Astrocyte of the cerebellum (primary cell): ENCODE results near the gene FUT3.

Experiments used
- DNase-seq: peaks from one replicate; pipeline ENCODE4 v3.0.0-alpha.2; 2011; ENCODE audit warnings: low read depth
- H3K4me3 ChIP-seq: 2 replicates; pipeline ENCODE4 v1.5.1; 2011; ENCODE audit warnings: mild to moderate bottlenecking, low read depth, low read length, moderate library complexity
- CTCF ChIP-seq: IDR thresholded peaks from 2 replicates; pipeline ENCODE4 v1.5.1; 2012; ENCODE audit warnings: low read length, low read depth, moderate library complexity, mild to moderate bottlenecking; ENCODE audit errors: missing control alignments
- in situ Hi-C: cut with HindIII; loops from 2 replicates; pipeline ENCODE4 v1.10.0; 2017; ENCODE audit warnings: low sequenced_read_pairs

FUT3 gene

GRCh38 chr19:5800361-5801270 lies 50.6 kb downstream of the FUT3 start:
- in situ Hi-C loops: no loop called here
- DNase-seq: no peak
- H3K4me3 ChIP-seq: no peak overlapping the region
- no peak for TF ChIP-seq CTCF

- no peak for DNase-seq
- no peak overlapping the region for H3K4me3 ChIP-seq
- no peak for TF ChIP-seq CTCF
- in situ Hi-C loops: no loop called here
Measured at GRCh38 chr19:5799247-5800241, 51.7 kb downstream of the FUT3 start.

GRCh38 chr19:5798244-5798643 lies 53.0 kb downstream of the FUT3 start:
- DNase-seq: no peak
- no peak for TF ChIP-seq CTCF
- H3K4me3 ChIP-seq: no peak overlapping the region
- in situ Hi-C loops: no loop called here

GRCh38 chr19:5795382-5795919 lies 55.8 kb downstream of the FUT3 start:
- in situ Hi-C loops: no loop called here

GRCh38 chr19:5793188-5793587 lies 58.1 kb downstream of the FUT3 start:
- in situ Hi-C loops: no loop called here
- no peak overlapping the region for H3K4me3 ChIP-seq
- TF ChIP-seq CTCF: no peak
- no peak for DNase-seq

More at GRCh38 chr19:5795382-5795919, 55.8 kb downstream of the FUT3 start:
- TF ChIP-seq CTCF: no peak
- no peak overlapping the region for H3K4me3 ChIP-seq
- DNase-seq: no peak
